HepG2 (cell line): ENCODE data around the gene RNF208. TPM values are rescaled to one million over a fixed set of nuclear protein-coding genes. Genes with fewer than 3 reads are reported as not detected.

Experiments
- AGO2 ChIP-seq: fragments of 200-400 bp; formaldehyde crosslinking; optimal IDR thresholded peaks from 2 replicates; pipeline ENCODE3; 2017; ENCODE audit warnings: mild to moderate bottlenecking, low read depth, low read length, moderate library complexity
- CEBPG ChIP-seq: IDR thresholded peaks from 2 replicates; pipeline ENCODE4 v1.6.1; 2016
- GPBP1L1 ChIP-seq: sonication (generic); formaldehyde crosslinking; IDR thresholded peaks from 2 replicates; pipeline ENCODE4 v1.5.0; 2020; ENCODE audit warnings: mild to moderate bottlenecking, missing genetic modification reagents
- HMGA1 ChIP-seq: sonication (generic); formaldehyde crosslinking; conservative IDR thresholded peaks from 2 replicates; pipeline ENCODE4 v1.4.0; 2020; ENCODE audit warnings: missing genetic modification reagents
- IRX3 ChIP-seq: sonication (generic); formaldehyde crosslinking; IDR thresholded peaks from 2 replicates; pipeline ENCODE4 v1.8.1; 2023; ENCODE audit warnings: mild to moderate bottlenecking, low read depth, missing genetic modification reagents, borderline replicate concordance
- JDP2 ChIP-seq: sonication (generic); formaldehyde crosslinking; IDR thresholded peaks from 2 replicates; pipeline ENCODE4 v1.8.1; 2022; ENCODE audit warnings: missing genetic modification reagents, borderline replicate concordance
- KDM1A ChIP-seq: IDR thresholded peaks from 2 replicates; pipeline ENCODE4 v1.6.1; 2016; ENCODE audit warnings: missing compliant biosample characterization
- MATR3 ChIP-seq: sonication (generic); formaldehyde crosslinking; IDR thresholded peaks from 2 replicates; pipeline ENCODE4 v1.4.0; 2020; ENCODE audit warnings: missing genetic modification reagents
- MBD4 ChIP-seq: IDR thresholded peaks from 2 replicates; pipeline ENCODE4 v1.6.1; 2012; ENCODE audit warnings: low read length, inconsistent platforms, borderline replicate concordance
- PITX1 ChIP-seq: sonication (generic); formaldehyde crosslinking; IDR thresholded peaks from 2 replicates; pipeline ENCODE4 v1.5.1; 2020; ENCODE audit warnings: mild to moderate bottlenecking, missing genetic modification reagents
- TCF7L2 ChIP-seq: IDR thresholded peaks from 2 replicates; pipeline ENCODE4 v1.6.1; 2011; ENCODE audit warnings: mild to moderate bottlenecking, low read depth, low read length, moderate library complexity
- TMF1 ChIP-seq: sonication (generic); formaldehyde crosslinking; IDR thresholded peaks from 2 replicates; pipeline ENCODE4 v1.8.1; 2022; ENCODE audit warnings: low read depth, missing genetic modification reagents
- TP53 ChIP-seq: sonication (generic); formaldehyde crosslinking; conservative IDR thresholded peaks from 2 replicates; pipeline ENCODE4 v1.4.0; 2020; ENCODE audit warnings: missing genetic modification reagents
- ZBTB3 ChIP-seq: sonication (generic); formaldehyde crosslinking; IDR thresholded peaks from 2 replicates; pipeline ENCODE4 v1.4.0; 2020; ENCODE audit warnings: low read depth, mild to moderate bottlenecking, moderate library complexity, missing genetic modification reagents, borderline replicate concordance
- ZFX ChIP-seq: sonication (generic); formaldehyde crosslinking; IDR thresholded peaks from 2 replicates; pipeline ENCODE4 v1.4.0; 2020; ENCODE audit warnings: mild to moderate bottlenecking, low read depth, missing genetic modification reagents, moderate library complexity
- ZNF318 ChIP-seq: sonication (generic); formaldehyde crosslinking; IDR thresholded peaks from 2 replicates; pipeline ENCODE4 v1.4.0; 2020; ENCODE audit warnings: mild to moderate bottlenecking, missing genetic modification reagents
- ZNF773 ChIP-seq: sonication (generic); formaldehyde crosslinking; IDR thresholded peaks from 2 replicates; pipeline ENCODE4 v1.4.0; 2020; ENCODE audit warnings: missing genetic modification reagents, borderline replicate concordance
- ZNF816 ChIP-seq: sonication (generic); formaldehyde crosslinking; IDR thresholded peaks from 2 replicates; pipeline ENCODE4 v1.8.0; 2022; ENCODE audit warnings: missing genetic modification reagents, mild to moderate bottlenecking, borderline replicate concordance
- polyA plus RNA-seq, 8 experiments: library from polyadenylated mRNA; depleted of rRNA in 3 of 8; stranded (reverse) in 7 of 8; unstranded in 1 of 8; fragments of >200 nt; fragmentation: Illumina TruSeq in 4 of 8; extraction: Trizol in 4 of 8; gene quantifications; 2 replicates each; pipeline versions ENCODE4 v1.2.1 to v1.2.3, GENCODE V29; 2011 to 2016; ENCODE audit warnings: low read depth in 4 of 8, missing spikeins in 1 of 8, mixed read lengths in 1 of 8; ENCODE audit not compliant: insufficient read depth in 1 of 8
- total RNA-seq, 5 experiments: library from RNA; depleted of rRNA; stranded (reverse); fragments of >200 nt; fragmentation: Illumina TruSeq; extraction: Trizol; gene quantifications; 2 replicates each; pipeline ENCODE4 v1.2.3, GENCODE V29; 2016; ENCODE audit warnings: low read depth in 1 of 5
- TF ChIP-seq, protein P1 (sequence below): sonication (generic); formaldehyde crosslinking; IDR thresholded peaks from 2 replicates; pipeline ENCODE4 v1.8.0; 2022; ENCODE audit warnings: missing genetic modification reagents, mild to moderate bottlenecking, moderate library complexity, borderline replicate concordance

RNF208 gene
- total and polyA plus RNA-seq, 2 of the 13 experiments (the other 11 are each of a cell fraction or from before 2014, with no cell fraction given), result 1.6 to 2.1 TPM

GRCh38 chr9:137240841-137241489, 18.9 kb upstream of the RNF208 start, which contains the start of gene TUBB4B (continued):
- TF ChIP-seq ZBTB3 (CRISPR knock-in tag) (no peak), TP53 (CRISPR knock-in tag) (0 out of 2 replicates have a peak, but pooled peaks have one; percentile 39), MBD4 (no peak), MATR3 (CRISPR knock-in tag) (no peak), KDM1A (CRISPR knock-in tag) (no peak), IRX3 (peak; percentile 88; the same call in 1 of the 2 replicates), PITX1 (no peak), ZNF773 (peak; percentile 96), ZNF318 (CRISPR knock-in tag) (no peak), ZFX (no peak), JDP2 (peak; percentile 65), AGO2 (no peak), TCF7L2 (no peak), ZNF816 (CRISPR knock-in tag) (no peak), CEBPG (CRISPR knock-in tag) (no peak), HMGA1 (CRISPR knock-in tag) (no peak), GPBP1L1 (CRISPR knock-in tag) (no peak), TMF1 (CRISPR knock-in tag) (peak; percentile 54; the same call in 1 of the 2 replicates)
- TF ChIP-seq, protein P1, sequence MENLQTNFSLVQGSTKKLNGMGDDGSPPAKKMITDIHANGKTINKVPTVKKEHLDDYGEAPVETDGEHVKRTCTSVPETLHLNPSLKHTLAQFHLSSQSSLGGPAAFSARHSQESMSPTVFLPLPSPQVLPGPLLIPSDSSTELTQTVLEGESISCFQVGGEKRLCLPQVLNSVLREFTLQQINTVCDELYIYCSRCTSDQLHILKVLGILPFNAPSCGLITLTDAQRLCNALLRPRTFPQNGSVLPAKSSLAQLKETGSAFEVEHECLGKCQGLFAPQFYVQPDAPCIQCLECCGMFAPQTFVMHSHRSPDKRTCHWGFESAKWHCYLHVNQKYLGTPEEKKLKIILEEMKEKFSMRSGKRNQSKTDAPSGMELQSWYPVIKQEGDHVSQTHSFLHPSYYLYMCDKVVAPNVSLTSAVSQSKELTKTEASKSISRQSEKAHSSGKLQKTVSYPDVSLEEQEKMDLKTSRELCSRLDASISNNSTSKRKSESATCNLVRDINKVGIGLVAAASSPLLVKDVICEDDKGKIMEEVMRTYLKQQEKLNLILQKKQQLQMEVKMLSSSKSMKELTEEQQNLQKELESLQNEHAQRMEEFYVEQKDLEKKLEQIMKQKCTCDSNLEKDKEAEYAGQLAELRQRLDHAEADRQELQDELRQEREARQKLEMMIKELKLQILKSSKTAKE (CRISPR knock-in tag), result no peak
